Neural cell (in vitro differentiated cells): ENCODE data around the gene ITGAD. TPM values are rescaled to one million over a fixed set of nuclear protein-coding genes. Genes with fewer than 3 reads are reported as not detected.

Experiments
- H2AFZ ChIP-seq: fragments of 200-600, 300-800 bp; sonication (generic), shearing (Covaris generic); 2 replicates; pipeline ENCODE4 v1.6.0; 2014; ENCODE audit warnings: low read depth, mild to moderate bottlenecking, antibody characterized with exemption, low read length, moderate library complexity
- H3F3A ChIP-seq: fragments of 200-600 bp; shearing (Covaris generic); 2 replicates; pipeline ENCODE4 v1.6.1; 2016; ENCODE audit warnings: mild to moderate bottlenecking, moderate library complexity, mixed read lengths, antibody characterized with exemption, low read length; ENCODE audit not compliant: insufficient read depth, poor library complexity, severe bottlenecking
- H3K27ac ChIP-seq: fragments of 200-600, 300-800 bp; sonication (generic), shearing (Covaris generic); 2 replicates; pipeline ENCODE4 v1.5.1; 2014; ENCODE audit warnings: mild to moderate bottlenecking, low read length, moderate library complexity
- H3K27me3 ChIP-seq: fragments of 300-800, 200-600 bp; sonication (generic), shearing (Covaris generic); 2 replicates; pipeline ENCODE4 v1.6.0; 2014; ENCODE audit warnings: mild to moderate bottlenecking, low read depth, low read length, moderate library complexity; ENCODE audit not compliant: insufficient read depth
- H3K36me3 ChIP-seq: fragments of 300-800, 200-600 bp; sonication (generic), shearing (Covaris generic); 2 replicates; pipeline ENCODE4 v1.5.1; 2014; ENCODE audit warnings: mild to moderate bottlenecking, antibody characterized with exemption, low read length, moderate library complexity; ENCODE audit not compliant: insufficient read depth
- H3K4me2 ChIP-seq: fragments of 300-800, 200-600 bp; sonication (generic), shearing (Covaris generic); 2 replicates; pipeline ENCODE4 v1.6.0; 2014; ENCODE audit warnings: mild to moderate bottlenecking, low read length
- H3K4me3 ChIP-seq: fragments of 300-800, 200-600 bp; sonication (generic), shearing (Covaris generic); 2 replicates; pipeline ENCODE4 v1.5.1; 2014; ENCODE audit warnings: mild to moderate bottlenecking, low read length, moderate library complexity
- H3K79me2 ChIP-seq: fragments of 200-600 bp; shearing (Covaris generic); replicated peaks from 2 replicates; pipeline ENCODE4 v1.6.0; 2014; ENCODE audit warnings: mild to moderate bottlenecking, low read length, moderate library complexity; ENCODE audit not compliant: insufficient read depth
- H3K9ac ChIP-seq: fragments of 300-800, 200-600 bp; sonication (generic), shearing (Covaris generic); 2 replicates; pipeline ENCODE4 v1.6.1; 2016; ENCODE audit warnings: mild to moderate bottlenecking, low read length, mixed read lengths
- H3K9me2 ChIP-seq: fragments of 200-600 bp; shearing (Covaris generic); 2 replicates; pipeline ENCODE4 v1.6.1; 2016; ENCODE audit warnings: mild to moderate bottlenecking, low read length, mixed read lengths; ENCODE audit not compliant: insufficient read depth
- H3K9me3 ChIP-seq: fragments of 200-600, 300-800 bp; sonication (generic), shearing (Covaris generic); 2 replicates; pipeline ENCODE4 v1.6.1; 2016; ENCODE audit warnings: mild to moderate bottlenecking, mixed run types, low read length, moderate library complexity, mixed read lengths
- H4K20me1 ChIP-seq: fragments of 200-600 bp; shearing (Covaris generic); 2 replicates; pipeline ENCODE4 v1.6.1; 2016; ENCODE audit warnings: mild to moderate bottlenecking, mixed run types; ENCODE audit not compliant: insufficient read depth
- EP300 ChIP-seq: fragments of 450-650 bp; conservative IDR thresholded peaks from 2 replicates; pipeline ENCODE4 v1.6.1; 2014; ENCODE audit warnings: antibody characterized with exemption, mild to moderate bottlenecking, moderate library complexity; ENCODE audit not compliant: poor library complexity, severe bottlenecking
- EZH2 ChIP-seq: fragments of 200-600, 300-800 bp; shearing (Covaris generic), sonication (generic); IDR thresholded peaks from 2 replicates; pipeline ENCODE4 v1.6.1; 2014; ENCODE audit warnings: antibody characterized with exemption, low read length, borderline replicate concordance, mild to moderate bottlenecking; ENCODE audit not compliant: insufficient read depth, poor library complexity, severe bottlenecking
- MXI1 ChIP-seq: fragments of 450-650 bp; conservative IDR thresholded peaks from 2 replicates; pipeline ENCODE4 v1.6.1; 2014; ENCODE audit warnings: antibody characterized with exemption, mild to moderate bottlenecking; ENCODE audit not compliant: poor library complexity, severe bottlenecking
- POLR2AphosphoS5 ChIP-seq: IDR thresholded peaks from 2 replicates; pipeline ENCODE4 v1.6.1; 2012
- RAD21 ChIP-seq: fragments of 450-650 bp; conservative IDR thresholded peaks from 2 replicates; pipeline ENCODE4 v1.6.1; 2014; ENCODE audit warnings: antibody characterized with exemption, mild to moderate bottlenecking, moderate library complexity
- SMC3 ChIP-seq: fragments of 450-650 bp; conservative IDR thresholded peaks from 2 replicates; pipeline ENCODE4 v1.6.1; 2014; ENCODE audit warnings: antibody characterized with exemption, mild to moderate bottlenecking, moderate library complexity; ENCODE audit not compliant: poor library complexity
- TAF1 ChIP-seq: IDR thresholded peaks from 2 replicates; pipeline ENCODE4 v1.6.1; 2012; ENCODE audit warnings: low read depth
- polyA plus RNA-seq: library from polyadenylated mRNA; depleted of rRNA; stranded (reverse); fragments of >200 nt; gene quantifications from 2 replicates; pipeline ENCODE4 v1.2.3, GENCODE V29; 2014
- TF ChIP-seq, protein P1 (sequence below): fragments of 450-650 bp; IDR thresholded peaks from 2 replicates; pipeline ENCODE4 v1.5.1; 2014; ENCODE audit warnings: antibody characterized with exemption, mild to moderate bottlenecking, moderate library complexity; ENCODE audit not compliant: poor library complexity, severe bottlenecking
- TF ChIP-seq, protein P2 (sequence below): IDR thresholded peaks from 2 replicates; pipeline ENCODE4 v1.6.1; 2012; ENCODE audit warnings: borderline replicate concordance

ITGAD gene
- polyA plus RNA-seq, 1 donor from 2014 or later: not detected

DNA sequence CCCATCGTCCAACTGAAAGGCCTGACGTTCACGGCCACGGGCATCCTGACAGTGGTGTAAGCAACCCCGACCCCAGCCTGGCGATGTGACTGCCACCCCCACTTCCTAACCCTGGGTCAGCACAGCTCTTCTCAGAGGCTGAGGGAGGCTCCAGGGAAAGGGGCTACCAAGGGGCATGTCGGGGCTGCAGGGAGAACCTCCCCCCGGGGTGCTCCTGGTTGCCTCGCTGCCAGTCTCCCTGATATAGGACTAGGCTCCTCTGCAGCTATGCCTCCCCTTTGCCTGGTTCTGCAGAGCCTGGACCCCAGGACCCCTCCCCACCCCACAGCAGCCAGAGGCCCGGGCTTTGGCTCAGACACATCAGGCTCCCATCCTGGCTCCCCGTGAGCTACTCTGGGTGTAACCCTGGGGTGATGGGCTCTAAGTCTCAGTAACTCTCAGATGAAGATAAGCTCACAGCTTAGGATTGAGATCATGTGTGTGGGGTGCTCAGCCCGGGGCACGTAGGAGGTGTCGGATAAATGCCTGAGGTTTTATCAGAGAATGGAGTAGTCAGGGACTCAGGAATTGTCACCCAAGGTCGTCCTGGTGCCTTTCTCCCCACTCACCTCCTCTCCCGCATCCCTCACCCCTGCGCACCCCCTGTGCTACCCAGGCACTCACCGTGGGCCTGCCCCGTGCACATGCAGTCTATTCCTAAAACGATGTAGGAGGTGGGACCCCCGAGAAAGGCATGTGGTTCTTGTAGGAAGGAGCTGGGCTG is 10.6 kb downstream of the ITGAD start:
- Histone ChIP-seq H3K27me3 (no peaks in the 10 kb centered on the region), H3K36me3 (no peaks in the 10 kb centered on the region), H3K9me2 (no peaks in the 10 kb centered on the region), H2AFZ (no peak overlapping the region), H3K79me2 (no peaks in the 10 kb centered on the region), H3K9ac (no peak overlapping the region), H3K4me2 (no peak overlapping the region), H3K9me3 (no peaks in the 10 kb centered on the region), H4K20me1 (no peaks in the 10 kb centered on the region), H3K4me3 (no peak overlapping the region), H3F3A (no peaks in the 10 kb centered on the region), H3K27ac (no peak overlapping the region)
- TF ChIP-seq, protein P1, sequence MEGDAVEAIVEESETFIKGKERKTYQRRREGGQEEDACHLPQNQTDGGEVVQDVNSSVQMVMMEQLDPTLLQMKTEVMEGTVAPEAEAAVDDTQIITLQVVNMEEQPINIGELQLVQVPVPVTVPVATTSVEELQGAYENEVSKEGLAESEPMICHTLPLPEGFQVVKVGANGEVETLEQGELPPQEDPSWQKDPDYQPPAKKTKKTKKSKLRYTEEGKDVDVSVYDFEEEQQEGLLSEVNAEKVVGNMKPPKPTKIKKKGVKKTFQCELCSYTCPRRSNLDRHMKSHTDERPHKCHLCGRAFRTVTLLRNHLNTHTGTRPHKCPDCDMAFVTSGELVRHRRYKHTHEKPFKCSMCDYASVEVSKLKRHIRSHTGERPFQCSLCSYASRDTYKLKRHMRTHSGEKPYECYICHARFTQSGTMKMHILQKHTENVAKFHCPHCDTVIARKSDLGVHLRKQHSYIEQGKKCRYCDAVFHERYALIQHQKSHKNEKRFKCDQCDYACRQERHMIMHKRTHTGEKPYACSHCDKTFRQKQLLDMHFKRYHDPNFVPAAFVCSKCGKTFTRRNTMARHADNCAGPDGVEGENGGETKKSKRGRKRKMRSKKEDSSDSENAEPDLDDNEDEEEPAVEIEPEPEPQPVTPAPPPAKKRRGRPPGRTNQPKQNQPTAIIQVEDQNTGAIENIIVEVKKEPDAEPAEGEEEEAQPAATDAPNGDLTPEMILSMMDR: no peak
- TF ChIP-seq, protein P2, sequence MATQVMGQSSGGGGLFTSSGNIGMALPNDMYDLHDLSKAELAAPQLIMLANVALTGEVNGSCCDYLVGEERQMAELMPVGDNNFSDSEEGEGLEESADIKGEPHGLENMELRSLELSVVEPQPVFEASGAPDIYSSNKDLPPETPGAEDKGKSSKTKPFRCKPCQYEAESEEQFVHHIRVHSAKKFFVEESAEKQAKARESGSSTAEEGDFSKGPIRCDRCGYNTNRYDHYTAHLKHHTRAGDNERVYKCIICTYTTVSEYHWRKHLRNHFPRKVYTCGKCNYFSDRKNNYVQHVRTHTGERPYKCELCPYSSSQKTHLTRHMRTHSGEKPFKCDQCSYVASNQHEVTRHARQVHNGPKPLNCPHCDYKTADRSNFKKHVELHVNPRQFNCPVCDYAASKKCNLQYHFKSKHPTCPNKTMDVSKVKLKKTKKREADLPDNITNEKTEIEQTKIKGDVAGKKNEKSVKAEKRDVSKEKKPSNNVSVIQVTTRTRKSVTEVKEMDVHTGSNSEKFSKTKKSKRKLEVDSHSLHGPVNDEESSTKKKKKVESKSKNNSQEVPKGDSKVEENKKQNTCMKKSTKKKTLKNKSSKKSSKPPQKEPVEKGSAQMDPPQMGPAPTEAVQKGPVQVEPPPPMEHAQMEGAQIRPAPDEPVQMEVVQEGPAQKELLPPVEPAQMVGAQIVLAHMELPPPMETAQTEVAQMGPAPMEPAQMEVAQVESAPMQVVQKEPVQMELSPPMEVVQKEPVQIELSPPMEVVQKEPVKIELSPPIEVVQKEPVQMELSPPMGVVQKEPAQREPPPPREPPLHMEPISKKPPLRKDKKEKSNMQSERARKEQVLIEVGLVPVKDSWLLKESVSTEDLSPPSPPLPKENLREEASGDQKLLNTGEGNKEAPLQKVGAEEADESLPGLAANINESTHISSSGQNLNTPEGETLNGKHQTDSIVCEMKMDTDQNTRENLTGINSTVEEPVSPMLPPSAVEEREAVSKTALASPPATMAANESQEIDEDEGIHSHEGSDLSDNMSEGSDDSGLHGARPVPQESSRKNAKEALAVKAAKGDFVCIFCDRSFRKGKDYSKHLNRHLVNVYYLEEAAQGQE: no peak
- TF ChIP-seq TAF1: no peak
- no peak for TF ChIP-seq EP300
- TF ChIP-seq MXI1: no peak
- no peak for TF ChIP-seq EZH2
- no peak for TF ChIP-seq SMC3
- TF ChIP-seq POLR2AphosphoS5: no peak
- TF ChIP-seq RAD21: no peak

DNA sequence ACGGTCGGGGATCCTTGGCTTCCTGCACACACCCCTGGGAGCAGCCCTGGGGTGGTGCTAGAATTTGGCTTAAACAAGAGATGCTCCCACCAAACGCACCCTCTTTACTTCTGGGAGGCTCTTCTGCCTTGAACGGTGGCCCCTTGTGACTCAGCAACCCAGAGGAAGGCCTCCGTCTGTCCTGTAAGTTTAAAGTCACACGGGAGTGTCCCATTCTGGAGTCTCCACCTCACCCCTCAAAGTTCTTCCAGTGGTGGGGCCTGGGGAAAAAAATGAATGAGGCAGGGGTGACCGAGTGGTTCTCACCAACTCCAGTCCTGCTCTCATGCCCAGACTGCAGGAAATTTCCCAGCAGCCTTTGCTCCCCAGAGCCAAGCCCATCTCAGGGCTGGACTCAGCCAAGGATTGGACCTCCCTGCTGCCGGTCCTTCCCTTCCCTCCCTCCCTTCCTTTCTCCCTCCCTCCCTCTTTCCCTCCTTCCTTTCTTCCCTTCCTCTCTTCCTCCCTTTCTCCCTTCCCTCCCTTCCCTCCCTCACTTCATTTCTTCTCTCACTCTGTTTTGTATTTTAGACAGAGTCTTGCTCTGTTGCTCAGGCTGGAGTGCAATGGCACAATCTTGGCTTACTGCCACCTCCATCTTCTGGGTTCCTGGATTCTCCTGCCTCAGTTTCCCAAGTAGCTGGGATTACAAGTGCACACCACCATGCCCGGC is 11.4 kb downstream of the ITGAD start:
- Histone ChIP-seq H2AFZ (no peak overlapping the region), H4K20me1 (no peaks in the 10 kb centered on the region), H3F3A (no peaks in the 10 kb centered on the region), H3K9me2 (no peaks in the 10 kb centered on the region), H3K27me3 (no peaks in the 10 kb centered on the region), H3K9ac (no peak overlapping the region), H3K27ac (no peak overlapping the region), H3K9me3 (no peaks in the 10 kb centered on the region), H3K79me2 (no peaks in the 10 kb centered on the region), H3K36me3 (no peaks in the 10 kb centered on the region), H3K4me3 (no peak overlapping the region), H3K4me2 (no peak overlapping the region)
- no peak for TF ChIP-seq RAD21
- no peak for TF ChIP-seq TAF1
- no peak for TF ChIP-seq EP300
- no peak for TF ChIP-seq EZH2
- TF ChIP-seq POLR2AphosphoS5: no peak
- TF ChIP-seq MXI1: no peak
- no peak for TF ChIP-seq SMC3
- TF ChIP-seq, protein P2: no peak
- TF ChIP-seq, protein P1: no peak
